Measurements from ENCODE around the gene DOCK3.
"Not testable (repeated sequence)": the region's sequence is repeated elsewhere in the genome, so short reads cannot be mapped to it uniquely, and the experiment has no call there.

DOCK3 gene

GRCh38 chr3:50759015-50759414 is 84.3 kb downstream of the DOCK3 start:
- DNase-seq (ENCODE audit: insufficient read length, low spot score), result no peak
- TF ChIP-seq POLR2AphosphoS5 (IDR thresholded peaks at IDR 0.05; ENCODE audit: low read depth, low read length) (no peak), PAX5 (IDR thresholded peaks at IDR 0.05; ENCODE audit: insufficient read depth, low read length, severe bottlenecking) (no peak), SPI1 (IDR thresholded peaks at IDR 0.05; ENCODE audit: low read depth, low read length) (no peak), POLR2A (IDR thresholded peaks at IDR 0.05; ENCODE audit: low read depth, low read length) (no peak), TAF1 (IDR thresholded peaks at IDR 0.05; ENCODE audit: low read depth, low read length) (no peak), POU2F2 (IDR thresholded peaks at IDR 0.05; ENCODE audit: low read depth, low read length) (no peak)
- FAIRE-seq, result no peak

- FAIRE-seq (no peak), DNase-seq (ENCODE audit: insufficient read length, low spot score) (no peak)
- TF ChIP-seq SPI1 (IDR thresholded peaks at IDR 0.05; ENCODE audit: low read depth, low read length), result no peak
- TF ChIP-seq POU2F2 (IDR thresholded peaks at IDR 0.05; ENCODE audit: low read depth, low read length), result no peak
- no peak for TF ChIP-seq POLR2A (IDR thresholded peaks at IDR 0.05; ENCODE audit: low read depth, low read length)
- TF ChIP-seq TAF1 (IDR thresholded peaks at IDR 0.05; ENCODE audit: low read depth, low read length), result no peak
- TF ChIP-seq PAX5 (IDR thresholded peaks at IDR 0.05; ENCODE audit: insufficient read depth, low read length, severe bottlenecking), result no peak
- no peak for TF ChIP-seq POLR2AphosphoS5 (IDR thresholded peaks at IDR 0.05; ENCODE audit: low read depth, low read length)
Measured at GRCh38 chr3:50777680-50778079, 103.0 kb downstream of the DOCK3 start.

- FAIRE-seq; DNase-seq (ENCODE audit: insufficient read length, low spot score): not testable (repeated sequence)
Measured at GRCh38 chr3:50781766-50782165, 107.0 kb downstream of the DOCK3 start.

DNA sequence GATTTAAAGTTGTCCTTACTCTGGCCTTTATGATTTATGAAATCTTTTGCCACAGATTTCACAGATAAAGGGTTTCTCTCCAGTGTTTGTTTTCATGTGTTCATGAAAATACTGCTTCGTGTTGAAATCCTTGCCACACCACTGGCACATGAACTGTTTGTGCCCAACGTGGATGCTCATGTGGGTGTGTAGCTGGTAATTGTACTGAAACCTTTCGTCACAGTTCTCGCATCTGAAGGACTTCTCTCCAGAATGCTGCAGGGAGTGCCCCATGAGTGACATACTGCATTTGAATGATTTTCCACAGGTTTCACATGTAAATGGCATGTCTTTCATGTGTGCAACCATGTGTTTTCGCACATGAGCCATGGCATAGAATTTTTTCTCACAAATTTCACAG is 111.9 kb downstream of the DOCK3 start:
- FAIRE-seq (no peak), DNase-seq (ENCODE audit: insufficient read length, low spot score) (no peak)
- TF ChIP-seq PAX5 (IDR thresholded peaks at IDR 0.05; ENCODE audit: insufficient read depth, low read length, severe bottlenecking) (no peak), POLR2AphosphoS5 (IDR thresholded peaks at IDR 0.05; ENCODE audit: low read depth, low read length) (no peak), TAF1 (IDR thresholded peaks at IDR 0.05; ENCODE audit: low read depth, low read length) (no peak), POLR2A (IDR thresholded peaks at IDR 0.05; ENCODE audit: low read depth, low read length) (no peak), SPI1 (IDR thresholded peaks at IDR 0.05; ENCODE audit: low read depth, low read length) (no peak), POU2F2 (IDR thresholded peaks at IDR 0.05; ENCODE audit: low read depth, low read length) (no peak)

GRCh38 chr3:50790894-50791293 is 116.2 kb downstream of the DOCK3 start:
- DNase-seq (ENCODE audit: insufficient read length, low spot score), result not testable (repeated sequence)

GRCh38 chr3:50792568-50792967 is 117.8 kb downstream of the DOCK3 start:
- no peak for TF ChIP-seq POLR2AphosphoS5 (IDR thresholded peaks at IDR 0.05; ENCODE audit: low read depth, low read length)
- no peak for TF ChIP-seq POU2F2 (IDR thresholded peaks at IDR 0.05; ENCODE audit: low read depth, low read length)
- no peak for FAIRE-seq

More at GRCh38 chr3:50790894-50791293, 116.2 kb downstream of the DOCK3 start:
- FAIRE-seq, result not testable (repeated sequence)

GRCh38 chr3:50803805-50804204 is 129.1 kb downstream of the DOCK3 start:
- not testable (repeated sequence) for FAIRE-seq; DNase-seq (ENCODE audit: insufficient read length, low spot score)

More at GRCh38 chr3:50792568-50792967, 117.8 kb downstream of the DOCK3 start:
- no peak for DNase-seq (ENCODE audit: insufficient read length, low spot score)

DNA sequence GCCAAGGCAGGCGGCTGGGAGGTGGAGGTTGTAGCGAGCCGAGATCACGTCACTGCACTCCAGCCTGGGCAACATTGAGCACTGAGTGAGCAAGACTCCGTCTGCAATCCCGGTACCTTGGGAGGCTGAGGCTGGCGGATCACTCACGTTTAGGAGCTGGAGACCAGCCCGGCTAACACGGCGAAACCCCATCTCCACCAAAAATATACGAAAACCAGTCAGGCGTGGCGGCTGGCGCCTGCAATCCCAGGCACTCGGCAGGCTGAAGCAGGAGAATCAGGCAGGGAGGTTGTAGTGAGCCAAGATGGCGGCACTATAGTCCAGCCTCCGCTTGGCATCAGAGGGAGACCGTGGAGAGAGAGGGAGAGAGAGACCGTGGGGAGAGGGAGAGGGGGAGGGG is 129.6 kb downstream of the DOCK3 start:
- DNase-seq (ENCODE audit: insufficient read length, low spot score); FAIRE-seq: not testable (repeated sequence)

- FAIRE-seq (no peak), DNase-seq (ENCODE audit: insufficient read length, low spot score) (no peak)
- TF ChIP-seq SPI1 (IDR thresholded peaks at IDR 0.05; ENCODE audit: low read depth, low read length) (no peak), POU2F2 (IDR thresholded peaks at IDR 0.05; ENCODE audit: low read depth, low read length) (no peak), POLR2AphosphoS5 (IDR thresholded peaks at IDR 0.05; ENCODE audit: low read depth, low read length) (no peak), TAF1 (IDR thresholded peaks at IDR 0.05; ENCODE audit: low read depth, low read length) (no peak), POLR2A (IDR thresholded peaks at IDR 0.05; ENCODE audit: low read depth, low read length) (no peak), PAX5 (IDR thresholded peaks at IDR 0.05; ENCODE audit: insufficient read depth, low read length, severe bottlenecking) (no peak)
Measured at GRCh38 chr3:50805321-50805720, 130.6 kb downstream of the DOCK3 start.

DNA sequence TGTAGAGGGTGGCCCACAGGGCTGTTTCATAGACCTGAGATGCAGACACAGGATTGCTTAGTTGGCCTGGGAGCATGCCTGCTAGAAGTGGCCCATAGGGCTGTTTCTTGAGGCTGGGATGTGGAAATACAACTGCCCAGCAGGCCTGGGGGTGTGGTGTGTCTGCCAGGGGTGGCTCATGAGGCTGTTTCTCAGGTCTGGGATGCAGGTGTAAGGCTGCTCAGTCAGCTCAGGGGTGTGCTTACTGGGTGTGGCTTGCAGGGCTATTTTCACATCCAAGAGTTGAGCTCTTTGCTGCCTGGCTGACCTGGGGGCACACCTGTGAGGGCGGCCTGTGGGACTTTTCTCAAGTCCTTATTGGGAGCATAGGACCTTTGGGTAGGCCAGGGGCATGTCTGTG is 131.3 kb downstream of the DOCK3 start:
- FAIRE-seq (no peak), DNase-seq (ENCODE audit: insufficient read length, low spot score) (no peak)
- TF ChIP-seq POLR2A (IDR thresholded peaks at IDR 0.05; ENCODE audit: low read depth, low read length) (no peak), POU2F2 (IDR thresholded peaks at IDR 0.05; ENCODE audit: low read depth, low read length) (no peak), SPI1 (IDR thresholded peaks at IDR 0.05; ENCODE audit: low read depth, low read length) (no peak), PAX5 (IDR thresholded peaks at IDR 0.05; ENCODE audit: insufficient read depth, low read length, severe bottlenecking) (no peak), POLR2AphosphoS5 (IDR thresholded peaks at IDR 0.05; ENCODE audit: low read depth, low read length) (no peak), TAF1 (IDR thresholded peaks at IDR 0.05; ENCODE audit: low read depth, low read length) (no peak)

GRCh38 chr3:50806806-50807205 is 132.1 kb downstream of the DOCK3 start:
- DNase-seq (ENCODE audit: insufficient read length, low spot score) (no peak), FAIRE-seq (no peak)
- TF ChIP-seq TAF1 (IDR thresholded peaks at IDR 0.05; ENCODE audit: low read depth, low read length) (no peak), POU2F2 (IDR thresholded peaks at IDR 0.05; ENCODE audit: low read depth, low read length) (no peak), POLR2AphosphoS5 (IDR thresholded peaks at IDR 0.05; ENCODE audit: low read depth, low read length) (no peak), PAX5 (IDR thresholded peaks at IDR 0.05; ENCODE audit: insufficient read depth, low read length, severe bottlenecking) (no peak), SPI1 (IDR thresholded peaks at IDR 0.05; ENCODE audit: low read depth, low read length) (no peak), POLR2A (IDR thresholded peaks at IDR 0.05; ENCODE audit: low read depth, low read length) (no peak)

- FAIRE-seq (no peak), DNase-seq (ENCODE audit: insufficient read length, low spot score) (no peak)
- TF ChIP-seq SPI1 (IDR thresholded peaks at IDR 0.05; ENCODE audit: low read depth, low read length) (no peak), TAF1 (IDR thresholded peaks at IDR 0.05; ENCODE audit: low read depth, low read length) (no peak), POLR2AphosphoS5 (IDR thresholded peaks at IDR 0.05; ENCODE audit: low read depth, low read length) (no peak), PAX5 (IDR thresholded peaks at IDR 0.05; ENCODE audit: insufficient read depth, low read length, severe bottlenecking) (no peak), POU2F2 (IDR thresholded peaks at IDR 0.05; ENCODE audit: low read depth, low read length) (no peak), POLR2A (IDR thresholded peaks at IDR 0.05; ENCODE audit: low read depth, low read length) (no peak)
Measured at GRCh38 chr3:50807266-50807665, 132.5 kb downstream of the DOCK3 start.

Data from GM12891 (cell line).